ENCODE measurements around the gene CORO6. TPM values are rescaled to one million over a fixed set of nuclear protein-coding genes. Genes with fewer than 3 reads are reported as not detected.

Gene CORO6
- total RNA-seq, 1 experiment from 2014 or later: 2.3 TPM

GRCh38 chr17:29603109-29603674 is 19.5 kb downstream of the CORO6 start:
- no peak overlapping the region for H2AFZ ChIP-seq (ENCODE audit: low read length)
- H3K14ac ChIP-seq (ENCODE audit: insufficient read depth, low read length): no peak overlapping the region

More at GRCh38 chr17:29603109-29603674, 19.5 kb downstream of the CORO6 start:
- Histone ChIP-seq H3K18ac (ENCODE audit: insufficient read length, low read depth, low read length) (no peak overlapping the region), H4K91ac (ENCODE audit: insufficient read length, low read depth, low read length) (no peak overlapping the region), H4K5ac (ENCODE audit: insufficient read length, low read depth, low read length) (no peak overlapping the region), H2BK12ac (ENCODE audit: insufficient read length, low read depth, low read length) (no peak overlapping the region), H3K4me2 (ENCODE audit: insufficient read depth, insufficient read length, low read length) (no peak overlapping the region), H2BK5ac (ENCODE audit: insufficient read length, low read length) (no peak overlapping the region), H3K23ac (ENCODE audit: insufficient read length, low read depth, low read length) (no peak overlapping the region), H3K9me3 (ENCODE audit: control insufficient read depth, low read depth, low read length) (no peaks in the 10 kb centered on the region), H3K4ac (ENCODE audit: low read depth, low read length) (no peak overlapping the region), H2BK120ac (ENCODE audit: low read depth, low read length, poor library complexity, severe bottlenecking) (no peak overlapping the region), H3K27me3 (ENCODE audit: insufficient read depth, low read length) (no peaks in the 10 kb centered on the region), H3T11ph (ENCODE audit: low read length) (no peak overlapping the region), H3K9ac (ENCODE audit: extremely low read depth, insufficient read length, low read length) (no peak overlapping the region), H4K20me1 (ENCODE audit: control insufficient read depth, insufficient read depth, insufficient read length) (no peaks in the 10 kb centered on the region), H3K23me2 (ENCODE audit: insufficient read length, low read depth, low read length, poor library complexity, severe bottlenecking) (no peaks in the 10 kb centered on the region), H3K4me1 (ENCODE audit: insufficient read depth, low read length) (no peaks in the 10 kb centered on the region), H3K27ac (ENCODE audit: insufficient read length, low read depth, low read length) (no peak overlapping the region), H4K8ac (replicated peaks; ENCODE audit: insufficient read length, low read depth, low read length) (no peak overlapping the region), H3K56ac (ENCODE audit: insufficient read length, low read depth, low read length) (no peak overlapping the region), H2AK5ac (ENCODE audit: insufficient read length, low read length) (no peak overlapping the region), H2BK20ac (ENCODE audit: low read depth, low read length, poor library complexity, severe bottlenecking) (no peak overlapping the region), H3K79me1 (ENCODE audit: insufficient read depth, low read depth, low read length, poor library complexity, severe bottlenecking) (no peaks in the 10 kb centered on the region), H3K79me2 (ENCODE audit: insufficient read depth, low read length) (no peaks in the 10 kb centered on the region), H2BK15ac (ENCODE audit: low read depth, low read length) (no peak overlapping the region)
- TF ChIP-seq, protein P1, sequence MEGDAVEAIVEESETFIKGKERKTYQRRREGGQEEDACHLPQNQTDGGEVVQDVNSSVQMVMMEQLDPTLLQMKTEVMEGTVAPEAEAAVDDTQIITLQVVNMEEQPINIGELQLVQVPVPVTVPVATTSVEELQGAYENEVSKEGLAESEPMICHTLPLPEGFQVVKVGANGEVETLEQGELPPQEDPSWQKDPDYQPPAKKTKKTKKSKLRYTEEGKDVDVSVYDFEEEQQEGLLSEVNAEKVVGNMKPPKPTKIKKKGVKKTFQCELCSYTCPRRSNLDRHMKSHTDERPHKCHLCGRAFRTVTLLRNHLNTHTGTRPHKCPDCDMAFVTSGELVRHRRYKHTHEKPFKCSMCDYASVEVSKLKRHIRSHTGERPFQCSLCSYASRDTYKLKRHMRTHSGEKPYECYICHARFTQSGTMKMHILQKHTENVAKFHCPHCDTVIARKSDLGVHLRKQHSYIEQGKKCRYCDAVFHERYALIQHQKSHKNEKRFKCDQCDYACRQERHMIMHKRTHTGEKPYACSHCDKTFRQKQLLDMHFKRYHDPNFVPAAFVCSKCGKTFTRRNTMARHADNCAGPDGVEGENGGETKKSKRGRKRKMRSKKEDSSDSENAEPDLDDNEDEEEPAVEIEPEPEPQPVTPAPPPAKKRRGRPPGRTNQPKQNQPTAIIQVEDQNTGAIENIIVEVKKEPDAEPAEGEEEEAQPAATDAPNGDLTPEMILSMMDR (conservative IDR thresholded peaks at IDR 0.05): no peak
- DNase-seq: no peak
- Mint-ChIP-seq H3K4me1 (peaks cover 8 to 33% of the 10 kb centered on the region in 2 experiments), H3K4me3 (no peak overlapping the region), H3K9me3 (peaks cover 0 to 3% of the 10 kb centered on the region in 2 experiments; a peak in 2 of 5 replicates), H3K27ac (peak overlapping the region in 1 of 3 experiments; percentile 17; a peak in 1 of 7 replicates), H3K27me3 (ENCODE audit: low read depth) (no peaks in the 10 kb centered on the region), H3K36me3 (ENCODE audit: insufficient read depth in 1 of 3, low read depth in 3 of 3) (peaks cover 0 to 2% (median 0%) of the 10 kb centered on the region in 3 experiments; a peak in 1 of 7 replicates)
- WGBS (ENCODE audit: extremely low coverage, insufficient read length, low lambda C conversion rate): no CpG with 5 or more reads among the region's 6 CpGs
